GM21526 (cell line): ENCODE data around the gene ITGA8.
A peak's percentile ranks its signal among the peaks of the same experiment; 100 is the strongest.
"Not testable (repeated sequence)": the region's sequence is repeated elsewhere in the genome, so short reads cannot be mapped to it uniquely, and the experiment has no call there.

Experiments used
- ATAC-seq: cut with Tn5 transposase; IDR thresholded peaks from one replicate; pipeline ENCODE4 v1.9.1; 2021; ENCODE audit warnings: moderate library complexity; ENCODE audit not compliant: unreplicated experiment, low FRiP score

ITGA8 gene

DNA sequence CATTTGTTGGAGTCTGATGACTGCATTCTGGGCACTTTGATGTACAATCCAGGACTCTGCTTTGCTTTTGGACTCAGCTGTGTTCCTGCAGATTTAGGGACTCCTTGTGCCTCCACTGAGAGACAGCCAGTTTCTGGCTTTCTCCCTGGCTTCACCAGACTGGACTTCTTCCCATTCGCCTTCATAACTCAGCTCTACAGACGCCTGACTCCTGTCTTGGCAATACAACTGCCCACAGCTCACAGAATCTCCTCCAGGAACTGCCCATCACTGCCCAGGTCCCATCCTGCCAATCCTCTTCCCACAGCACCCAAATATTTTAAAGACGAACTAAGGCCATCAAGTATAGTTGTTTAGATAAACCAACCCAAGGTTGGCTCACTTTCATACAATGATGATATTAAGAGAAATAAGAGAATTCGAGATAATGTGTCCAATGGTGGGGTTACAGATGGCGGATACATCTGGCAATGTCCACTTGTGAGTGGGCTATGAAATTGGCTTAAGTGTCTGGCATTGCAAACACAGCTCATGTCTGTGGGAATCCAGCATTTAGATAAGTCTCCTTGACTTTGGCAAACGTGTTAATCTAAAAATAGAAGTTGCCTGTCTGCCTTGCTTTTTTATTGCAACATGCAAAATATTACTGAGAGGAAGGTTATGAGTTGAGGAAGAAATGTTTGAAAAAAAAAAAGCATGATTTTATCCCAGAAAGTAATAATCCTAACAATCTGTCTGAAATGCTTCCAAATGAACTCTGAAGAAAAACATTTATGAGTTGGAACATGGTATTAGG is 95.1 kb downstream of the ITGA8 start:
- no peak for ATAC-seq

DNA sequence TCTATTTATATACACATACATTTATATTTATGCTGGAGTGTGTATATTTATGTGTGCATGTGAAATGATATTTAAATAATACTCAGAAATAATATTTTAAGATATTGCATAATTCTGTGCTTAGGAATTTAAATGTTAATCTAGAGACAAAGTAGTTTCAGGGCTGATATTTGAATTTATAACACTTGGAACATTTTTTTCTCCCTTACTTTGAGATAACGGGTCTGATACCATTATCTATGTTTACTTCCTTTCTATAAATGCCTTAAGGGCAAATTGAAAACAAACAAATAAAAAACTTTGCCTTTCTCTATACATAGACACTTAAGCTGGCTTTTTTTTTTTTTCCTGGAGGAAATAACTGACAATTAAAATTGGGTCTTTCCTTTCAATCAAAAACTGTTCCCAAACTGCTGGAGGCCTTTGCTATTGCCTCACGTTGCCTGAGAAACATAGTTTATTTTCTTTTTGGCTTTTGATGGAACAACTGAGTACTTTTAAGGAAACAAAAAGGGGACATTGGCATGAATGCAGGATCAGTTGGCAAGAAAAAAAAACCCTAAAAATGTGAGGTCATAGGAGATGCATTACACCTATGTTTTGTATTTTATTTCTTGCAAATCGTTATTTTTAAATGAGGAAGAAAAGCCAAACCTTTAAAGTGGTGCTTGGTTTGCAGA is 98.7 kb downstream of the ITGA8 start:
- ATAC-seq: no peak

DNA sequence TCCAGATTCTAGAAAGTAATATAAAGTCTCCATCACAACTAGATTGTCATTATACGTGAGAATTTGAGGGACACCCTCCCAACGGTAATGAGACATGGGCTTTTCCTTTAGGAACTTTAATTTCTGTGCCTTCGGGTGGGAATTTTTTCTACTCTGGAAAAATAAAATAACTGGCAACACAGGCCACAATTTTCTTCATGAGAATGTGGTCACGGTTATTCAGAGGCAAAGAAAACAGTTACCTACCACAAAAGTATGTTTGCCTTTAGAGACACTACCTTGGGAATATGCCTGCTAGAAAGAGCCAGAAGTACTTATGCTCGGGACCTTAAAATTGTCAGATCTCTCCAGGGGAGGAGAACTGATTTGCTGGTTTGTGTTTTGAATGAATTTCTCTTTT is 99.4 kb downstream of the ITGA8 start:
- ATAC-seq: no peak

DNA sequence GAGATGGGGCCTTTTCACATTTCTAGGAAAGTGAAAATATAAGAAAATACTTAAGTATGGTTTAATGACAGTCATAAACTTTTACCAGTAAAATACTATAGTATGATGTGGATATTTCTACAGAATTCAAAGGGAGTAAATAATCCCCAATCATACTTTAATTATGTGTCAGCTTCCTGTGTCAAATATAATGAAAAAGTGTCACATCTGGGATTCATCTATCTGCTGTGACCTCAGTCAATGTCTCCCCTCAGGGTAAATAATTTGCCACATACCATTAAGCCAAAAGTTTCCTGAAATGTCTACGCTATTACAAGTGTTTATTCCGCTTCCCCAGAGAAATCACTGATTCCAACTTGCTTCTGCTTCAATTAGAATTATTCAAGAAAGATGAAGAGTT is 110.5 kb downstream of the ITGA8 start:
- ATAC-seq: no peak

GRCh38 chr10:15606377-15606776 is 113.3 kb downstream of the ITGA8 start:
- no peak for ATAC-seq

- no peak for ATAC-seq
Measured at GRCh38 chr10:15605740-15606369, 113.9 kb downstream of the ITGA8 start.

- ATAC-seq: no peak
Measured at GRCh38 chr10:15603446-15604011, 116.2 kb downstream of the ITGA8 start.

DNA sequence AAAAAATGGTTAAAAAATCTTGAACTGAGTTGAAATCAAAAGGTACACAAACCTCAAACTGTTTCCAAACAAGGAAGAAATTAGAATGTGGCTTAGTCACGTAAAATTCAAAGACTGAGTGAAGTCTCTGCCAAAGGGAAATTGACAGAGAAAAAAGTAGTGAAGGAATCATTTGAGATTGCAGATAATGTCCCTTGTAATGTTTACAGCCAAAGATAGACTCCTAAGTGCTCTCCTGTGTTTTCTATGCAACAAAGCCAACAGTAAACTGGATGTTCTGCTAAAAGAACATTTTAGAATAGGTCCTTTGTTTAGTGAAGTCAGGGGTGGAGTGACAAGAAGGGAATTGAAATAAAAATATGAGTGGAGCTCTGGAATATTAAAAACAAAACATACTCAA is 117.9 kb downstream of the ITGA8 start:
- ATAC-seq: no peak

DNA sequence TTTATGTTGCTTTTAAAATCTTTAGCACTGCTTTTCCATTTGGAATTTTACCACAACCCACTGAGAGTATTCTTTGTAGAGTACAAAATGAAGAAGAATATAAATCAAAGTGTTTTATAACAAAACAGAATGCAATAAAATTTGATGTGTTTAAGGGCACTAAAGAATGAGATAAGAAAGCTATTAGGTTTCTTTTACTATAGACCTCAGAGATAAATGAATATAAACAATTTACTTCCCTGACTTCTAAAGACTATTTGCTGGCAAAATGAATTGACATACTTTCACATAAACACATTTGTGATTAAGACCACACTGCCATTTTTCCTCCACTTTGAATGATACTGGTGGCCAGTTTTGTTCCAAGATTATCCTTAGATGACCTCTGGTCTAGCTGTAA is 124.5 kb downstream of the ITGA8 start:
- no peak for ATAC-seq

GRCh38 chr10:15591937-15592336 is 127.8 kb downstream of the ITGA8 start:
- ATAC-seq: no peak

DNA sequence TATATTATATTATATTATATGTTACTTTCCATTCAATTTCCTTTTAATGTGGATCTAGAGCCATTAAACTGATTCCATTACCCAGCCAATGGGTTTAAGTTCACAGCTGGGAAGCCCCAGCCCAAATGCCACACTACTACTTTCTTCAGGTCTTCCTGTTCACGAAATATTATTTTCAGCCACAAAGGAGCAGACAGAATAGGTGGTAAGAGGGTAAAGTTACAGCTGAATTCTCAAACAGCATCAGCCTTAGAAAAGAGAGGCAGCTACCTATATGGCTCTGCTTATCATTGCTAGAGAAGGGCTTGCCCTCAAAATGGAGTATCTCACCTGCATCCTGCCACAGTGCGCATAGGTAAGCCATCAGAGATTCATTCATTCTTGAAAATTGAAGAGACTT is 128.3 kb downstream of the ITGA8 start:
- ATAC-seq: no peak

GRCh38 chr10:15588635-15589508 is 130.8 kb downstream of the ITGA8 start:
- no peak for ATAC-seq

- ATAC-seq: no peak
Measured at GRCh38 chr10:15588151-15588550, 131.6 kb downstream of the ITGA8 start.

DNA sequence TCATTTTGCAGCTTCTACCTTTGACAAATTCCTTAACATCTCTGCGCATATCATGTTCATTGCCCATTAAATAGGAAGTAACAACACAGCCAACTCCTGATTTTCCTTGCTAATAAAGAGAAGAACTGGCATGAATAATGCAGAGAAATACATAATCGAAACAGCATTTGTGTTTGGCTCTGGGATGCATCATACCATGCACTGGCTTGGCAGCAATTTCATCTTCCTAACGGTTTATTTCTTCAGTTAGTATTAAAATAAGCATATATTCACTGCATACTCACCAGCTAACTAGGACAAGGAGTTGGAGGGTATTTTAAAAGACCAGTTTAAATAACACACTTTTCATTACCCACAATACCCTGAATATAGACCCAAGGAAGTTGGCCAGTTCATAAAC is 132.5 kb downstream of the ITGA8 start:
- no peak for ATAC-seq

DNA sequence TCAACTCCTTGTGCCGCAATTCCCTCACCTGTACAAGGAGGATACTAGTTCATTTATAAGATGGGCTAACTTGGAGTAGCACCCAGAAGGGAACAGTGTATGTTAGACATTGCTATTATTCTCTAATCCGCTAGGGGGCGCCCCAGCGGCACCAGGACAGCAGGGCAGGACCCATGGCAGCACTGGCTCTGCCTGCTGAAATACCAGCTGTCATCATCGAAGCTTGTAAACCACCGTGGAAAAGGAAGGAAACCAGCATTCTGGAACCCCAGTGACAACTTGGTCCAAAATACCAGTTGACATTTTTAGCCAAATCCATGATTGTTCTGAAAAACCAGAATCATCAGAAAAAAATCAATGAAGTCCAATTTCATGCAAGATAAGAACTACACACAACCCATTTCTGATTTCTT is 134.4 kb downstream of the ITGA8 start:
- ATAC-seq: peak; percentile 91

DNA sequence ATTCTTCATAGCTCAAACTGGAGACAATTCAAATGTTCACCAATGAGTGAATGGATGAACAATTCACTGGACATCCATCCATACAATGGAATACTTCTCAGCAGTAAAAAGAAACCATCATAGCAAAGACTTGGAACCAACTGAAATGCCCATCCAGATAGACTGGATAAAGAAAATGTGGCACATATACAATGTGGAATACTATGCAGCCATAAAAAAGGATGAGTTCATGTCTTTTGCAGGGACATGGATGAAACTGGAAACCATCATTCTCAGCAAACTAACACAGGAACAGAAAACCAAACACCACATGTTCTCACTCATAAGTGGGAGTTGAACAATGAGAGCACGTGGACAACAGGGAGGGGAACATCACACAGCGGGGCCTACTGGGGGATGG is 136.8 kb downstream of the ITGA8 start:
- ATAC-seq: not testable (repeated sequence)

DNA sequence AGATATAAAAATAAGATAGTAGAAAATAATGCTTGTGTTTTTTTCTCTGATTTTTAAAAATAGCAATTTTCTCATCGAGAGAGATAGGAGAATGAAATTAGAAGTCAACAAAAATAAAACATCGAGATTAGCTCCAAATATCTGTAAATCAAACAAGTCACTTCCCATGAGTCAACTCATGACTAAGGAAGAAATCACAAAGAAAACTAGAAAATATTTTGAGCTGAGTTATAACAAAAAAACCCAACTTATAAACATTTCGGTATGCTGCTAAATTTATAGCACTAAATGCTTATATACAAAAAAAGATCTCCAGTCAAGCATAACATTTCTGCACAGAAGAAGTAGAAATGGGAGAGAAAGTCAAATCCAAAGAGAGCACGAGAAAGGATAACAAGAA is 140.1 kb downstream of the ITGA8 start:
- no peak for ATAC-seq

GRCh38 chr10:15572531-15573045 is 147.1 kb downstream of the ITGA8 start:
- no peak for ATAC-seq

- no peak for ATAC-seq
Measured at GRCh38 chr10:15571575-15571974, 148.1 kb downstream of the ITGA8 start.

GRCh38 chr10:15570738-15571339 is 148.9 kb downstream of the ITGA8 start:
- ATAC-seq: no peak
